ENCODE results near the gene ZNF831.

The ZNF831 gene

DNA sequence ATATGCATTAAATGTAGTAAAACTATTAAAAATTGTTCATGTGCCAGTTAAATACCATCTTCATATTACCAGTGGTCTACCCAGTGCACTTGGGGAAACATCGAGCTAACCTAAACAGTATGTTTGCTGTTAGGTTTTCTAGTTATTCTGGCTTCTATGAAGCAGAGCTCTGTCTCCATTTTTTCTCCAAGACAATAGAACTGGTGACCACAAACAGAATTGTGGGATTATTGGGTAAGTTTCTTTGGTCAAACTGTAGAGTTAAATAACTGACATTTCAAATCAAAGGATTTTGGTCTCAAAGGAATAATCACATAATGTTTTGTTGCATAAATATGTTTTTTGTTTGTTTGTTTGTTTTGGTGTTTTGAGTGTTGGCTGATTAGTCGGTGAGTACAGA lies 96.3 kb downstream of the ZNF831 start:
- ATAC-seq (ENCODE audit: insufficient read depth, low read depth) = no peak

GRCh38 chr20:59265298-59265697 lies 101.7 kb downstream of the ZNF831 start:
- no peak for ATAC-seq (ENCODE audit: insufficient read depth, low read depth)
- H3K27me3 ChIP-seq (ENCODE audit: insufficient read depth, low read length, poor library complexity) = peaks cover 44% of the 10 kb centered on the region

More for the DNA sequence above, 96.3 kb downstream of the ZNF831 start:
- no peak overlapping the region for H3K9ac ChIP-seq (ENCODE audit: low read depth, low read length)
- no peak overlapping the region for H2AFZ ChIP-seq (ENCODE audit: low read depth, low read length)
- H3K27ac ChIP-seq (ENCODE audit: low read length) = no peak overlapping the region
- no peak for DNase-seq
- no peaks in the 10 kb centered on the region for H3K79me2 ChIP-seq (ENCODE audit: insufficient read depth, low read length)
- no peaks in the 10 kb centered on the region for H4K20me1 ChIP-seq (ENCODE audit: insufficient read depth, low read length)
- TF ChIP-seq, protein P1, sequence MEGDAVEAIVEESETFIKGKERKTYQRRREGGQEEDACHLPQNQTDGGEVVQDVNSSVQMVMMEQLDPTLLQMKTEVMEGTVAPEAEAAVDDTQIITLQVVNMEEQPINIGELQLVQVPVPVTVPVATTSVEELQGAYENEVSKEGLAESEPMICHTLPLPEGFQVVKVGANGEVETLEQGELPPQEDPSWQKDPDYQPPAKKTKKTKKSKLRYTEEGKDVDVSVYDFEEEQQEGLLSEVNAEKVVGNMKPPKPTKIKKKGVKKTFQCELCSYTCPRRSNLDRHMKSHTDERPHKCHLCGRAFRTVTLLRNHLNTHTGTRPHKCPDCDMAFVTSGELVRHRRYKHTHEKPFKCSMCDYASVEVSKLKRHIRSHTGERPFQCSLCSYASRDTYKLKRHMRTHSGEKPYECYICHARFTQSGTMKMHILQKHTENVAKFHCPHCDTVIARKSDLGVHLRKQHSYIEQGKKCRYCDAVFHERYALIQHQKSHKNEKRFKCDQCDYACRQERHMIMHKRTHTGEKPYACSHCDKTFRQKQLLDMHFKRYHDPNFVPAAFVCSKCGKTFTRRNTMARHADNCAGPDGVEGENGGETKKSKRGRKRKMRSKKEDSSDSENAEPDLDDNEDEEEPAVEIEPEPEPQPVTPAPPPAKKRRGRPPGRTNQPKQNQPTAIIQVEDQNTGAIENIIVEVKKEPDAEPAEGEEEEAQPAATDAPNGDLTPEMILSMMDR (IDR thresholded peaks at IDR 0.05; ENCODE audit: borderline replicate concordance, extremely low read depth, low read length, poor library complexity, severe bottlenecking) = no peak
- no peak for TF ChIP-seq EZH2 (IDR thresholded peaks at IDR 0.05; ENCODE audit: borderline replicate concordance, low read depth, low read length, severe bottlenecking)
- no peak overlapping the region for H3K4me3 ChIP-seq (ENCODE audit: low read depth in 1 of 2, low read length in 2 of 2)
- H3K9me3 ChIP-seq (ENCODE audit: insufficient read depth, low read length, severe bottlenecking) = no peaks in the 10 kb centered on the region
- no peaks in the 10 kb centered on the region for H3K36me3 ChIP-seq (ENCODE audit: insufficient read depth, low read length)
- H3K27me3 ChIP-seq (ENCODE audit: insufficient read depth, low read length, poor library complexity) = peaks cover 51% of the 10 kb centered on the region
- H3K4me1 ChIP-seq (ENCODE audit: insufficient read depth, low read length) = no peaks in the 10 kb centered on the region
- no peak overlapping the region for H3K4me2 ChIP-seq (ENCODE audit: insufficient read depth, low read length)

GRCh38 chr20:59268870-59269269 lies 105.2 kb downstream of the ZNF831 start:
- no peak overlapping the region for H3K9ac ChIP-seq (ENCODE audit: low read depth, low read length)
- DNase-seq = no peak
- no peak for TF ChIP-seq EZH2 (IDR thresholded peaks at IDR 0.05; ENCODE audit: borderline replicate concordance, low read depth, low read length, severe bottlenecking)
- TF ChIP-seq, protein P1 (IDR thresholded peaks at IDR 0.05; ENCODE audit: borderline replicate concordance, extremely low read depth, low read length, poor library complexity, severe bottlenecking) = no peak
- no peak overlapping the region for H2AFZ ChIP-seq (ENCODE audit: low read depth, low read length)
- H3K4me3 ChIP-seq (ENCODE audit: low read depth in 1 of 2, low read length in 2 of 2) = no peak overlapping the region
- no peaks in the 10 kb centered on the region for H3K9me3 ChIP-seq (ENCODE audit: insufficient read depth, low read length, severe bottlenecking)
- no peak overlapping the region for H3K4me2 ChIP-seq (ENCODE audit: insufficient read depth, low read length)
- H3K36me3 ChIP-seq (ENCODE audit: insufficient read depth, low read length) = no peaks in the 10 kb centered on the region
- H3K27me3 ChIP-seq (ENCODE audit: insufficient read depth, low read length, poor library complexity) = peaks cover 52% of the 10 kb centered on the region
- peaks cover 3% of the 10 kb centered on the region; the same call in 1 of the 2 replicates for H4K20me1 ChIP-seq (ENCODE audit: insufficient read depth, low read length)
- no peaks in the 10 kb centered on the region for H3K4me1 ChIP-seq (ENCODE audit: insufficient read depth, low read length)
- ATAC-seq (ENCODE audit: insufficient read depth, low read depth) = no peak
- H3K27ac ChIP-seq (ENCODE audit: low read length) = no peak overlapping the region
- H3K79me2 ChIP-seq (ENCODE audit: insufficient read depth, low read length) = no peaks in the 10 kb centered on the region

More at GRCh38 chr20:59265298-59265697, 101.7 kb downstream of the ZNF831 start:
- no peak overlapping the region for H3K9ac ChIP-seq (ENCODE audit: low read depth, low read length)
- H3K4me1 ChIP-seq (ENCODE audit: insufficient read depth, low read length) = no peaks in the 10 kb centered on the region
- no peak for TF ChIP-seq EZH2 (IDR thresholded peaks at IDR 0.05; ENCODE audit: borderline replicate concordance, low read depth, low read length, severe bottlenecking)
- TF ChIP-seq, protein P1 (IDR thresholded peaks at IDR 0.05; ENCODE audit: borderline replicate concordance, extremely low read depth, low read length, poor library complexity, severe bottlenecking) = no peak
- no peaks in the 10 kb centered on the region for H3K36me3 ChIP-seq (ENCODE audit: insufficient read depth, low read length)
- H4K20me1 ChIP-seq (ENCODE audit: insufficient read depth, low read length) = peaks cover 3% of the 10 kb centered on the region; the same call in 1 of the 2 replicates
- no peaks in the 10 kb centered on the region for H3K79me2 ChIP-seq (ENCODE audit: insufficient read depth, low read length)
- no peak overlapping the region for H3K4me3 ChIP-seq (ENCODE audit: low read depth in 1 of 2, low read length in 2 of 2)
- no peak overlapping the region for H2AFZ ChIP-seq (ENCODE audit: low read depth, low read length)
- no peak overlapping the region for H3K4me2 ChIP-seq (ENCODE audit: insufficient read depth, low read length)
- DNase-seq = no peak
- no peak overlapping the region for H3K27ac ChIP-seq (ENCODE audit: low read length)
- H3K9me3 ChIP-seq (ENCODE audit: insufficient read depth, low read length, severe bottlenecking) = no peaks in the 10 kb centered on the region
